Suprapubic skin (tissue), 3 donors: ENCODE data around the gene PRADC1.

Experiments
- POLR2A ChIP-seq, 2 donors: fragments of 450-650 bp; IDR thresholded peaks; one replicate each; pipeline ENCODE4 v1.6.1; 2017; ENCODE audit warnings: antibody characterized with exemption in 2 of 2, mild to moderate bottlenecking in 2 of 2, moderate library complexity in 2 of 2
- TF ChIP-seq, protein P1 (sequence below), 2 donors: fragments of 200-600 bp in 1 of 2; fragments of 450-650 bp in 1 of 2; sonication (generic) in 1 of 2; IDR thresholded peaks; one replicate each; pipeline ENCODE4 v1.5.1; 2016 to 2019; ENCODE audit warnings: antibody characterized with exemption in 2 of 2, mild to moderate bottlenecking in 1 of 2, moderate library complexity in 1 of 2

- TF ChIP-seq, protein P1, sequence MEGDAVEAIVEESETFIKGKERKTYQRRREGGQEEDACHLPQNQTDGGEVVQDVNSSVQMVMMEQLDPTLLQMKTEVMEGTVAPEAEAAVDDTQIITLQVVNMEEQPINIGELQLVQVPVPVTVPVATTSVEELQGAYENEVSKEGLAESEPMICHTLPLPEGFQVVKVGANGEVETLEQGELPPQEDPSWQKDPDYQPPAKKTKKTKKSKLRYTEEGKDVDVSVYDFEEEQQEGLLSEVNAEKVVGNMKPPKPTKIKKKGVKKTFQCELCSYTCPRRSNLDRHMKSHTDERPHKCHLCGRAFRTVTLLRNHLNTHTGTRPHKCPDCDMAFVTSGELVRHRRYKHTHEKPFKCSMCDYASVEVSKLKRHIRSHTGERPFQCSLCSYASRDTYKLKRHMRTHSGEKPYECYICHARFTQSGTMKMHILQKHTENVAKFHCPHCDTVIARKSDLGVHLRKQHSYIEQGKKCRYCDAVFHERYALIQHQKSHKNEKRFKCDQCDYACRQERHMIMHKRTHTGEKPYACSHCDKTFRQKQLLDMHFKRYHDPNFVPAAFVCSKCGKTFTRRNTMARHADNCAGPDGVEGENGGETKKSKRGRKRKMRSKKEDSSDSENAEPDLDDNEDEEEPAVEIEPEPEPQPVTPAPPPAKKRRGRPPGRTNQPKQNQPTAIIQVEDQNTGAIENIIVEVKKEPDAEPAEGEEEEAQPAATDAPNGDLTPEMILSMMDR (IDR thresholded peaks at IDR 0.05) = no peak
- TF ChIP-seq POLR2A (IDR thresholded peaks at IDR 0.05) = no peak
Observed at GRCh38 chr2:73250872-73251846, 18.1 kb upstream of the PRADC1 start.
